Measurements from ENCODE around the gene GRIN3A.

The GRIN3A gene

GRCh38 chr9:101738566-101739183, at the start of gene GRIN3A:
Gene GRIN3A (minus strand): TSS chr9:101738647. CDS start chr9:101737979, 668 bp downstream.
- Histone ChIP-seq H3K9ac (ENCODE audit: low read length in 2 of 2) (no peak within 1 kb of the TSS), H3K4me3 (ENCODE audit: low read length in 2 of 2) (peak within 1 kb of the TSS; percentile 58 to 60), H3K4me1 (ENCODE audit: control insufficient read depth, insufficient read depth, low read length) (peaks cover 10% of the 10 kb centered on the region), H3K36me3 (ENCODE audit: control insufficient read depth in 2 of 2, insufficient read depth in 2 of 2, low read length in 2 of 2) (no peaks in the 10 kb centered on the region), H3K27ac (ENCODE audit: low read length) (no peak within 1 kb of the TSS), H3K9me3 (ENCODE audit: control insufficient read depth in 2 of 2, low read length in 2 of 2) (no peaks in the 10 kb centered on the region), H3K27me3 (ENCODE audit: control insufficient read depth in 1 of 2, insufficient read depth in 2 of 2, low read length in 2 of 2) (peaks cover 22 to 25% of the 10 kb centered on the region in 2 donors)

GRCh38 chr9:101787891-101788290, 49.4 kb upstream of the GRIN3A start:
- Histone ChIP-seq H3K27ac (ENCODE audit: low read length) (no peak overlapping the region), H3K9me3 (ENCODE audit: control insufficient read depth in 2 of 2, low read length in 2 of 2) (no peaks in the 10 kb centered on the region), H3K36me3 (ENCODE audit: control insufficient read depth in 2 of 2, insufficient read depth in 2 of 2, low read length in 2 of 2) (no peaks in the 10 kb centered on the region), H3K27me3 (ENCODE audit: control insufficient read depth in 1 of 2, insufficient read depth in 2 of 2, low read length in 2 of 2) (no peaks in the 10 kb centered on the region), H3K4me1 (ENCODE audit: control insufficient read depth, insufficient read depth, low read length) (no peaks in the 10 kb centered on the region), H3K4me3 (ENCODE audit: low read length in 2 of 2) (no peak overlapping the region), H3K9ac (ENCODE audit: low read length in 2 of 2) (no peak overlapping the region)

GRCh38 chr9:101778332-101778731, 39.9 kb upstream of the GRIN3A start:
- no peaks in the 10 kb centered on the region for H3K9me3 ChIP-seq (ENCODE audit: control insufficient read depth in 2 of 2, low read length in 2 of 2)

GRCh38 chr9:101764472-101764871, 26.0 kb upstream of the GRIN3A start:
- no peak overlapping the region for H3K9ac ChIP-seq (ENCODE audit: low read length in 2 of 2)
- no peaks in the 10 kb centered on the region for H3K9me3 ChIP-seq (ENCODE audit: control insufficient read depth in 2 of 2, low read length in 2 of 2)
- H3K27ac ChIP-seq (ENCODE audit: low read length): no peak overlapping the region
- no peaks in the 10 kb centered on the region for H3K27me3 ChIP-seq (ENCODE audit: control insufficient read depth in 1 of 2, insufficient read depth in 2 of 2, low read length in 2 of 2)
- no peaks in the 10 kb centered on the region for H3K36me3 ChIP-seq (ENCODE audit: control insufficient read depth in 2 of 2, insufficient read depth in 2 of 2, low read length in 2 of 2)
- H3K4me3 ChIP-seq (ENCODE audit: low read length in 2 of 2): no peak overlapping the region
- H3K4me1 ChIP-seq (ENCODE audit: control insufficient read depth, insufficient read depth, low read length): no peaks in the 10 kb centered on the region

More at GRCh38 chr9:101778332-101778731, 39.9 kb upstream of the GRIN3A start:
- no peaks in the 10 kb centered on the region for H3K36me3 ChIP-seq (ENCODE audit: control insufficient read depth in 2 of 2, insufficient read depth in 2 of 2, low read length in 2 of 2)
- H3K4me1 ChIP-seq (ENCODE audit: control insufficient read depth, insufficient read depth, low read length): no peaks in the 10 kb centered on the region
- H3K4me3 ChIP-seq (ENCODE audit: low read length in 2 of 2): no peak overlapping the region
- H3K27ac ChIP-seq (ENCODE audit: low read length): no peak overlapping the region
- no peak overlapping the region for H3K9ac ChIP-seq (ENCODE audit: low read length in 2 of 2)
- H3K27me3 ChIP-seq (ENCODE audit: control insufficient read depth in 1 of 2, insufficient read depth in 2 of 2, low read length in 2 of 2): no peaks in the 10 kb centered on the region

GRCh38 chr9:101758304-101758930, 20.0 kb upstream of the GRIN3A start:
- Histone ChIP-seq H3K27me3 (ENCODE audit: control insufficient read depth in 1 of 2, insufficient read depth in 2 of 2, low read length in 2 of 2) (no peaks in the 10 kb centered on the region), H3K36me3 (ENCODE audit: control insufficient read depth in 2 of 2, insufficient read depth in 2 of 2, low read length in 2 of 2) (no peaks in the 10 kb centered on the region), H3K27ac (ENCODE audit: low read length) (no peak overlapping the region), H3K4me3 (ENCODE audit: low read length in 2 of 2) (no peak overlapping the region), H3K4me1 (ENCODE audit: control insufficient read depth, insufficient read depth, low read length) (no peaks in the 10 kb centered on the region), H3K9ac (ENCODE audit: low read length in 2 of 2) (no peak overlapping the region), H3K9me3 (ENCODE audit: control insufficient read depth in 2 of 2, low read length in 2 of 2) (peaks cover 0 to 4% of the 10 kb centered on the region in 2 donors)

GRCh38 chr9:101753716-101754115, 15.3 kb upstream of the GRIN3A start:
- no peaks in the 10 kb centered on the region for H3K27me3 ChIP-seq (ENCODE audit: control insufficient read depth in 1 of 2, insufficient read depth in 2 of 2, low read length in 2 of 2)
- no peaks in the 10 kb centered on the region for H3K4me1 ChIP-seq (ENCODE audit: control insufficient read depth, insufficient read depth, low read length)
- peaks cover 0 to 4% of the 10 kb centered on the region in 2 donors for H3K9me3 ChIP-seq (ENCODE audit: control insufficient read depth in 2 of 2, low read length in 2 of 2)
- H3K27ac ChIP-seq (ENCODE audit: low read length): no peak overlapping the region
- no peaks in the 10 kb centered on the region for H3K36me3 ChIP-seq (ENCODE audit: control insufficient read depth in 2 of 2, insufficient read depth in 2 of 2, low read length in 2 of 2)
- no peak overlapping the region for H3K4me3 ChIP-seq (ENCODE audit: low read length in 2 of 2)
- H3K9ac ChIP-seq (ENCODE audit: low read length in 2 of 2): no peak overlapping the region

GRCh38 chr9:101751895-101752294, 13.4 kb upstream of the GRIN3A start:
- Histone ChIP-seq H3K4me1 (ENCODE audit: control insufficient read depth, insufficient read depth, low read length) (no peaks in the 10 kb centered on the region), H3K9me3 (ENCODE audit: control insufficient read depth in 2 of 2, low read length in 2 of 2) (peaks cover 0 to 4% of the 10 kb centered on the region in 2 donors), H3K9ac (ENCODE audit: low read length in 2 of 2) (no peak overlapping the region), H3K36me3 (ENCODE audit: control insufficient read depth in 2 of 2, insufficient read depth in 2 of 2, low read length in 2 of 2) (no peaks in the 10 kb centered on the region), H3K4me3 (ENCODE audit: low read length in 2 of 2) (no peak overlapping the region), H3K27ac (ENCODE audit: low read length) (no peak overlapping the region), H3K27me3 (ENCODE audit: control insufficient read depth in 1 of 2, insufficient read depth in 2 of 2, low read length in 2 of 2) (no peaks in the 10 kb centered on the region)

GRCh38 chr9:101739311-101739710, 864 bp upstream of the GRIN3A start:
- Histone ChIP-seq H3K27me3 (ENCODE audit: control insufficient read depth in 1 of 2, insufficient read depth in 2 of 2, low read length in 2 of 2) (peaks cover 22 to 25% of the 10 kb centered on the region in 2 donors), H3K9ac (ENCODE audit: low read length in 2 of 2) (no peak overlapping the region)

GRCh38 chr9:101737705-101738565, 512 bp downstream of the GRIN3A start:
- Histone ChIP-seq H3K9ac (ENCODE audit: low read length in 2 of 2) (no peak overlapping the region), H3K4me3 (ENCODE audit: low read length in 2 of 2) (peak overlapping the region; percentile 58 to 60), H3K27ac (ENCODE audit: low read length) (no peak overlapping the region)

More at GRCh38 chr9:101739311-101739710, 864 bp upstream of the GRIN3A start:
- Histone ChIP-seq H3K36me3 (ENCODE audit: control insufficient read depth in 2 of 2, insufficient read depth in 2 of 2, low read length in 2 of 2) (no peaks in the 10 kb centered on the region), H3K9me3 (ENCODE audit: control insufficient read depth in 2 of 2, low read length in 2 of 2) (no peaks in the 10 kb centered on the region), H3K27ac (ENCODE audit: low read length) (no peak overlapping the region), H3K4me1 (ENCODE audit: control insufficient read depth, insufficient read depth, low read length) (peaks cover 10% of the 10 kb centered on the region), H3K4me3 (ENCODE audit: low read length in 2 of 2) (no peak overlapping the region)

GRCh38 chr9:101737165-101737704, 1.2 kb downstream of the GRIN3A start:
- peaks cover 22 to 25% of the 10 kb centered on the region in 2 donors for H3K27me3 ChIP-seq (ENCODE audit: control insufficient read depth in 1 of 2, insufficient read depth in 2 of 2, low read length in 2 of 2)
- H3K9ac ChIP-seq (ENCODE audit: low read length in 2 of 2): no peak overlapping the region
- no peak overlapping the region for H3K27ac ChIP-seq (ENCODE audit: low read length)
- H3K4me3 ChIP-seq (ENCODE audit: low read length in 2 of 2): peak overlapping the region in 1 of 2 donors; percentile 60
- H3K4me1 ChIP-seq (ENCODE audit: control insufficient read depth, insufficient read depth, low read length): peaks cover 10% of the 10 kb centered on the region
- no peaks in the 10 kb centered on the region for H3K36me3 ChIP-seq (ENCODE audit: control insufficient read depth in 2 of 2, insufficient read depth in 2 of 2, low read length in 2 of 2)
- H3K9me3 ChIP-seq (ENCODE audit: control insufficient read depth in 2 of 2, low read length in 2 of 2): no peaks in the 10 kb centered on the region

More at GRCh38 chr9:101737705-101738565, 512 bp downstream of the GRIN3A start:
- peaks cover 10% of the 10 kb centered on the region for H3K4me1 ChIP-seq (ENCODE audit: control insufficient read depth, insufficient read depth, low read length)
- H3K27me3 ChIP-seq (ENCODE audit: control insufficient read depth in 1 of 2, insufficient read depth in 2 of 2, low read length in 2 of 2): peaks cover 22 to 25% of the 10 kb centered on the region in 2 donors
- H3K9me3 ChIP-seq (ENCODE audit: control insufficient read depth in 2 of 2, low read length in 2 of 2): no peaks in the 10 kb centered on the region
- H3K36me3 ChIP-seq (ENCODE audit: control insufficient read depth in 2 of 2, insufficient read depth in 2 of 2, low read length in 2 of 2): no peaks in the 10 kb centered on the region

Data from stomach smooth muscle (tissue), 2 donors.